Hepatocyte (in vitro differentiated cells): Measurements from ENCODE around the gene ITGB3. TPM values are rescaled to one million over a fixed set of nuclear protein-coding genes. Genes with fewer than 3 reads are reported as not detected.
A peak's percentile ranks its signal among the peaks of the same experiment; 100 is the strongest.

Experiments
- DNase-seq: peaks from one replicate; pipeline ENCODE4 v3.0.0-alpha.2; 2016; ENCODE audit warnings: low spot score
- H2AFZ ChIP-seq: fragments of 200-600 bp; sonication (generic); 2 replicates; pipeline ENCODE4 v1.6.0; 2016; ENCODE audit warnings: antibody characterized with exemption, mild to moderate bottlenecking
- H3K27ac ChIP-seq: fragments of 200-600 bp; sonication (generic); 2 replicates; pipeline ENCODE4 v1.5.1; 2016; ENCODE audit warnings: mild to moderate bottlenecking
- H3K27me3 ChIP-seq: fragments of 200-600 bp; sonication (generic); 2 replicates; pipeline ENCODE4 v1.6.1; 2016
- H3K36me3 ChIP-seq: fragments of 200-600 bp; sonication (generic); replicated peaks from 2 replicates; pipeline ENCODE4 v1.5.1; 2016; ENCODE audit warnings: low read depth; ENCODE audit not compliant: insufficient read depth
- H3K4me1 ChIP-seq: fragments of 200-600 bp; sonication (generic); 2 replicates; pipeline ENCODE4 v1.5.1; 2016; ENCODE audit warnings: mild to moderate bottlenecking, moderate library complexity; ENCODE audit not compliant: insufficient read depth
- H3K4me2 ChIP-seq: fragments of 200-600 bp; sonication (generic); 2 replicates; pipeline ENCODE4 v1.6.0; 2016
- H3K4me3 ChIP-seq: fragments of 200-600 bp; sonication (generic); 2 replicates; pipeline ENCODE4 v1.5.1; 2016; ENCODE audit warnings: mild to moderate bottlenecking
- H3K79me2 ChIP-seq: fragments of 200-600 bp; sonication (generic); 2 replicates; pipeline ENCODE4 v1.6.0; 2017; ENCODE audit warnings: mild to moderate bottlenecking
- H3K9me2 ChIP-seq: fragments of 200-600 bp; sonication (generic); replicated peaks from 2 replicates; pipeline ENCODE4 v1.6.0; 2017; ENCODE audit warnings: mild to moderate bottlenecking; ENCODE audit not compliant: insufficient read depth
- H3K9me3 ChIP-seq: fragments of 200-600 bp; sonication (generic); 2 replicates; pipeline ENCODE4 v1.5.1; 2016; ENCODE audit warnings: low read depth, mild to moderate bottlenecking
- H4K20me1 ChIP-seq: fragments of 200-600 bp; sonication (generic); 2 replicates; pipeline ENCODE4 v1.6.0; 2016; ENCODE audit warnings: mild to moderate bottlenecking; ENCODE audit not compliant: insufficient read depth, poor library complexity, severe bottlenecking
- EZH2 ChIP-seq: fragments of 200-600 bp; sonication (generic); IDR thresholded peaks from 2 replicates; pipeline ENCODE4 v1.6.1; 2016; ENCODE audit warnings: antibody characterized with exemption, mild to moderate bottlenecking, borderline replicate concordance
- EZH2phosphoT487 ChIP-seq: fragments of 200-600 bp; sonication (generic); IDR thresholded peaks from one replicate; pipeline ENCODE4 v1.6.1; 2018; ENCODE audit warnings: antibody characterized with exemption, mild to moderate bottlenecking, low read depth, moderate library complexity; ENCODE audit not compliant: unreplicated experiment, severe bottlenecking
- WGBS: methylation state at CpG from one replicate; pipeline ENCODE4 v1.1.6; 2016; ENCODE audit warnings: low lambda C conversion rate; ENCODE audit errors: missing lambda C conversion rate; 5-methylcytosine and 5-hydroxymethylcytosine counted together
- polyA plus RNA-seq: library from polyadenylated mRNA; unstranded; fragments of >200 nt; fragmentation: Nextera tagmentation; extraction: Ambion mirVana; gene quantifications from 2 replicates; pipeline ENCODE4 v1.2.1, GENCODE V29; 2016
- total RNA-seq: library from RNA; depleted of rRNA; stranded (reverse); fragments of >200 nt; gene quantifications from 2 replicates; pipeline ENCODE4 v1.2.3, GENCODE V29; 2014
- TF ChIP-seq, protein P1 (sequence below): fragments of 200-600 bp; sonication (generic); IDR thresholded peaks from 2 replicates; pipeline ENCODE4 v1.5.1; 2016; ENCODE audit warnings: antibody characterized with exemption, mild to moderate bottlenecking; ENCODE audit not compliant: poor library complexity

ITGB3 gene
- total and polyA plus RNA-seq, 2 experiments from 2014 or later, result 0.66 to 1.4 TPM

- Histone ChIP-seq H3K9me3 (no peaks in the 10 kb centered on the region), H3K27ac (no peak overlapping the region), H3K4me2 (no peak overlapping the region), H3K4me3 (no peak overlapping the region), H3K4me1 (peaks cover 8% of the 10 kb centered on the region), H3K27me3 (peaks cover 23% of the 10 kb centered on the region), H3K9me2 (no peaks in the 10 kb centered on the region), H4K20me1 (no peaks in the 10 kb centered on the region), H3K36me3 (no peaks in the 10 kb centered on the region), H3K79me2 (no peaks in the 10 kb centered on the region), H2AFZ (no peak overlapping the region)
- no peak for DNase-seq
- TF ChIP-seq EZH2phosphoT487, result no peak
- TF ChIP-seq, protein P1, sequence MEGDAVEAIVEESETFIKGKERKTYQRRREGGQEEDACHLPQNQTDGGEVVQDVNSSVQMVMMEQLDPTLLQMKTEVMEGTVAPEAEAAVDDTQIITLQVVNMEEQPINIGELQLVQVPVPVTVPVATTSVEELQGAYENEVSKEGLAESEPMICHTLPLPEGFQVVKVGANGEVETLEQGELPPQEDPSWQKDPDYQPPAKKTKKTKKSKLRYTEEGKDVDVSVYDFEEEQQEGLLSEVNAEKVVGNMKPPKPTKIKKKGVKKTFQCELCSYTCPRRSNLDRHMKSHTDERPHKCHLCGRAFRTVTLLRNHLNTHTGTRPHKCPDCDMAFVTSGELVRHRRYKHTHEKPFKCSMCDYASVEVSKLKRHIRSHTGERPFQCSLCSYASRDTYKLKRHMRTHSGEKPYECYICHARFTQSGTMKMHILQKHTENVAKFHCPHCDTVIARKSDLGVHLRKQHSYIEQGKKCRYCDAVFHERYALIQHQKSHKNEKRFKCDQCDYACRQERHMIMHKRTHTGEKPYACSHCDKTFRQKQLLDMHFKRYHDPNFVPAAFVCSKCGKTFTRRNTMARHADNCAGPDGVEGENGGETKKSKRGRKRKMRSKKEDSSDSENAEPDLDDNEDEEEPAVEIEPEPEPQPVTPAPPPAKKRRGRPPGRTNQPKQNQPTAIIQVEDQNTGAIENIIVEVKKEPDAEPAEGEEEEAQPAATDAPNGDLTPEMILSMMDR, result no peak
- TF ChIP-seq EZH2, result no peak
- WGBS, result 92% methylated on average over 2 of the region's 2 CpGs
Measured at GRCh38 chr17:47250855-47251254, 2.8 kb upstream of the ITGB3 start.

- TF ChIP-seq EZH2phosphoT487 (no peak), EZH2 (no peak)
- TF ChIP-seq, protein P1, result no peak
- no peaks in the 10 kb centered on the region for H3K9me3 ChIP-seq
- no peaks in the 10 kb centered on the region for H3K36me3 ChIP-seq
- no peaks in the 10 kb centered on the region for H4K20me1 ChIP-seq
- H2AFZ ChIP-seq, result no peak overlapping the region
- peaks cover 8% of the 10 kb centered on the region for H3K4me1 ChIP-seq
- no peak for DNase-seq
- WGBS, result 72% methylated on average over 1 of the region's 1 CpG
- no peaks in the 10 kb centered on the region for H3K79me2 ChIP-seq
- no peak overlapping the region for H3K4me3 ChIP-seq
- no peak overlapping the region for H3K27ac ChIP-seq
- peaks cover 29% of the 10 kb centered on the region for H3K27me3 ChIP-seq
- no peaks in the 10 kb centered on the region for H3K9me2 ChIP-seq
- no peak overlapping the region for H3K4me2 ChIP-seq
Measured at GRCh38 chr17:47251421-47251940, 2.1 kb upstream of the ITGB3 start.

DNA sequence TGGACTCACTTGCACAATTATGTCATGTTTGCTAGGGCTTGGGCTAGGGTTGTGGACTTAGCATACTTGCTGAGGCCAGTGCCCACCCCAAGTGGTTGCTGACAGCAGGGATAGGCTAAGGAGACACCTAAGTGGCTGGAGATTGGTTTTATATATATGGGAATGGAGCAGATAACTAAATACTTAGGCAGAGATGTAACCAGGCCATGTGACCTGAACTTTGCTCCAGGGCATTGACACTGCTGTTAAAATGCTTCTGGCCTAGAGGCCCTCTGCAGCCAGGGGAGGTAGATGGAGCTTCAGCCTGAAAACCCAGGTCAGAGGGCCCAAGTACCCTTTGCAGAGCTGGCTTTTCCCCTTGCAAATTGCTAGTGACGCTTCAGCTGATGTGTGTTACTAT lies 1.4 kb upstream of the ITGB3 start:
- no peaks in the 10 kb centered on the region for H3K9me3 ChIP-seq
- H3K36me3 ChIP-seq, result no peaks in the 10 kb centered on the region
- no peaks in the 10 kb centered on the region for H3K9me2 ChIP-seq
- no peak overlapping the region for H2AFZ ChIP-seq
- H4K20me1 ChIP-seq, result no peaks in the 10 kb centered on the region
- H3K4me3 ChIP-seq, result no peak overlapping the region
- H3K4me1 ChIP-seq, result peaks cover 8% of the 10 kb centered on the region
- H3K4me2 ChIP-seq, result no peak overlapping the region
- 96% methylated on average over 1 of the region's 1 CpG for WGBS
- peaks cover 33% of the 10 kb centered on the region for H3K27me3 ChIP-seq
- H3K79me2 ChIP-seq, result no peaks in the 10 kb centered on the region
- no peak for TF ChIP-seq EZH2phosphoT487
- peak overlapping the region; percentile 23 for H3K27ac ChIP-seq
- DNase-seq, result peak; percentile 19

- peak overlapping the region; percentile 23 for H3K27ac ChIP-seq
- H3K9me3 ChIP-seq, result no peaks in the 10 kb centered on the region
- 83% methylated on average over 10 of the region's 10 CpGs for WGBS
- DNase-seq, result no peak
- peaks cover 8% of the 10 kb centered on the region for H3K4me1 ChIP-seq
- no peaks in the 10 kb centered on the region for H3K9me2 ChIP-seq
- peak overlapping the region; percentile 100 for H3K4me2 ChIP-seq
- H3K79me2 ChIP-seq, result no peaks in the 10 kb centered on the region
- H2AFZ ChIP-seq, result peak overlapping the region; percentile 63
- no peaks in the 10 kb centered on the region for H4K20me1 ChIP-seq
- TF ChIP-seq EZH2, result no peak
- TF ChIP-seq, protein P1, result no peak
- no peak for TF ChIP-seq EZH2phosphoT487
- H3K4me3 ChIP-seq, result peak overlapping the region; percentile 90
- H3K36me3 ChIP-seq, result no peaks in the 10 kb centered on the region
- H3K27me3 ChIP-seq, result peaks cover 34% of the 10 kb centered on the region
Measured at GRCh38 chr17:47252766-47253512, 688 bp upstream of the ITGB3 start.
